Activated naive CD8-positive, alpha-beta T cell treated with anti-CD3 and anti-CD28 coated beads, Interleukin-2, amount 10 ng/mL, durations not matched to agents 7 days and 5 days (primary cell): ENCODE measurements around the gene ITIH5. TPM values are rescaled to one million over a fixed set of nuclear protein-coding genes. Genes with fewer than 3 reads are reported as not detected.

Source experiments
- ATAC-seq: fragments of 150-1000 bp; cut with Tn5 transposase; one replicate; pipeline ENCODE4 v1.10.0; 2021; ENCODE audit warnings: low read depth, moderate library complexity
- POLR2A ChIA-PET: fragments of 350-600 bp; sonication (Branson Sonifier 250); formaldehyde crosslinking; loops from one replicate; lab custom pipeline; 2021; ENCODE audit warnings: antibody characterized with exemption; lab: Charles Lee
- DNase-seq: peaks from one replicate; pipeline ENCODE4 v3.0.0; 2021
- H3K27ac Mint-ChIP-seq: one replicate; pipeline ENCODE4 v1.8.0; 2022; ENCODE audit warnings: mild to moderate bottlenecking, mixed read lengths
- H3K27me3 Mint-ChIP-seq: one replicate; pipeline ENCODE4 v1.8.0; 2022; ENCODE audit warnings: mild to moderate bottlenecking, moderate library complexity, mixed read lengths
- H3K36me3 Mint-ChIP-seq: one replicate; pipeline ENCODE4 v1.8.0; 2021; ENCODE audit warnings: mild to moderate bottlenecking, mixed read lengths
- H3K4me1 Mint-ChIP-seq: one replicate; pipeline ENCODE4 v1.8.0; 2021; ENCODE audit warnings: mixed read lengths
- H3K4me3 Mint-ChIP-seq: one replicate; pipeline ENCODE4 v1.8.0; 2022; ENCODE audit warnings: mild to moderate bottlenecking, moderate library complexity, mixed read lengths
- H3K9me3 Mint-ChIP-seq: one replicate; pipeline ENCODE4 v1.8.0; 2021; ENCODE audit warnings: mixed read lengths
- total RNA-seq, 2 experiments: library from RNA; stranded (reverse); gene quantifications; one replicate each; pipeline ENCODE4 v1.2.3, GENCODE V29; 2021

The ITIH5 gene
- total RNA-seq, 2 experiments from 2014 or later = not detected

- Mint-ChIP-seq H3K9me3 (peaks cover 2% of the 10 kb centered on the region), H3K27ac (no peak overlapping the region), H3K36me3 (peaks cover 2% of the 10 kb centered on the region), H3K4me1 (no peaks in the 10 kb centered on the region), H3K27me3 (peaks cover 4% of the 10 kb centered on the region), H3K4me3 (no peak overlapping the region)
- DNase-seq (no peak), ATAC-seq (no peak)
- POLR2A ChIA-PET = no interaction called here
These were observed 59.8 kb downstream of the ITIH5 start for GRCh38 chr10:7606951-7607404.

- no peaks in the 10 kb centered on the region for H3K27me3 Mint-ChIP-seq
These were observed 61.0 kb downstream of the ITIH5 start for GRCh38 chr10:7605565-7606295.

GRCh38 chr10:7601023-7601656, 65.6 kb downstream of the ITIH5 start:
- H3K36me3 Mint-ChIP-seq = peaks cover 5% of the 10 kb centered on the region
- peak overlapping the region; percentile 7 for H3K4me3 Mint-ChIP-seq
- peaks cover 5% of the 10 kb centered on the region for H3K27me3 Mint-ChIP-seq
- H3K4me1 Mint-ChIP-seq = peaks cover 19% of the 10 kb centered on the region
- POLR2A ChIA-PET = interaction anchor here (0.6 kb wide), 1 partner anchor 101 kb away, joined by 3 read pairs; no protein-coding TSS in a partner anchor
- H3K27ac Mint-ChIP-seq = no peak overlapping the region
- DNase-seq = no peak
- ATAC-seq = peak; percentile 50
- H3K9me3 Mint-ChIP-seq = peaks cover 3% of the 10 kb centered on the region

More at GRCh38 chr10:7605565-7606295, 61.0 kb downstream of the ITIH5 start:
- DNase-seq (no peak), ATAC-seq (no peak)
- Mint-ChIP-seq H3K27ac (no peak overlapping the region), H3K9me3 (peaks cover 2% of the 10 kb centered on the region), H3K4me1 (peaks cover 10% of the 10 kb centered on the region), H3K4me3 (no peak overlapping the region), H3K36me3 (peaks cover 2% of the 10 kb centered on the region)
- POLR2A ChIA-PET = no interaction called here

GRCh38 chr10:7598771-7599170, 68.0 kb downstream of the ITIH5 start:
- Mint-ChIP-seq H3K4me3 (no peak overlapping the region), H3K27ac (no peak overlapping the region), H3K36me3 (peaks cover 3% of the 10 kb centered on the region), H3K27me3 (peaks cover 8% of the 10 kb centered on the region), H3K4me1 (peaks cover 19% of the 10 kb centered on the region), H3K9me3 (peaks cover 1% of the 10 kb centered on the region)
- POLR2A ChIA-PET = no interaction called here
- ATAC-seq = no peak
- no peak for DNase-seq

GRCh38 chr10:7596356-7596755, 70.4 kb downstream of the ITIH5 start:
- ATAC-seq = no peak
- no peak overlapping the region for H3K4me3 Mint-ChIP-seq
- no peak for DNase-seq
- H3K9me3 Mint-ChIP-seq = peaks cover 1% of the 10 kb centered on the region
- H3K36me3 Mint-ChIP-seq = peaks cover 3% of the 10 kb centered on the region
- no peak overlapping the region for H3K27ac Mint-ChIP-seq
- POLR2A ChIA-PET = no interaction called here
- peaks cover 18% of the 10 kb centered on the region for H3K4me1 Mint-ChIP-seq
- peaks cover 8% of the 10 kb centered on the region for H3K27me3 Mint-ChIP-seq

- Mint-ChIP-seq H3K4me3 (no peak overlapping the region), H3K27ac (no peak overlapping the region), H3K9me3 (no peaks in the 10 kb centered on the region), H3K27me3 (peaks cover 5% of the 10 kb centered on the region), H3K4me1 (peaks cover 9% of the 10 kb centered on the region), H3K36me3 (no peaks in the 10 kb centered on the region)
- no peak for ATAC-seq
- POLR2A ChIA-PET = no interaction called here
- no peak for DNase-seq
These were observed 72.9 kb downstream of the ITIH5 start for GRCh38 chr10:7593905-7594304.

GRCh38 chr10:7593063-7593462, 73.7 kb downstream of the ITIH5 start:
- no peaks in the 10 kb centered on the region for H3K36me3 Mint-ChIP-seq

GRCh38 chr10:7592627-7593026, 74.1 kb downstream of the ITIH5 start:
- Mint-ChIP-seq H3K4me3 (no peak overlapping the region), H3K4me1 (peaks cover 9% of the 10 kb centered on the region), H3K36me3 (no peaks in the 10 kb centered on the region), H3K9me3 (no peaks in the 10 kb centered on the region), H3K27me3 (peaks cover 5% of the 10 kb centered on the region), H3K27ac (peak overlapping the region; percentile 35)
- ATAC-seq = no peak
- POLR2A ChIA-PET = no interaction called here
- DNase-seq = no peak

More at GRCh38 chr10:7593063-7593462, 73.7 kb downstream of the ITIH5 start:
- Mint-ChIP-seq H3K27ac (no peak overlapping the region), H3K4me3 (no peak overlapping the region), H3K9me3 (no peaks in the 10 kb centered on the region), H3K4me1 (peaks cover 9% of the 10 kb centered on the region), H3K27me3 (peaks cover 5% of the 10 kb centered on the region)
- no peak for ATAC-seq
- no peak for DNase-seq
- POLR2A ChIA-PET = no interaction called here

GRCh38 chr10:7590271-7590670, 76.5 kb downstream of the ITIH5 start:
- DNase-seq (no peak), ATAC-seq (no peak)
- Mint-ChIP-seq H3K4me1 (peaks cover 12% of the 10 kb centered on the region), H3K4me3 (no peak overlapping the region), H3K9me3 (no peaks in the 10 kb centered on the region), H3K27ac (no peak overlapping the region), H3K36me3 (no peaks in the 10 kb centered on the region), H3K27me3 (peaks cover 1% of the 10 kb centered on the region)
- POLR2A ChIA-PET = no interaction called here

- DNase-seq = no peak
- Mint-ChIP-seq H3K36me3 (no peaks in the 10 kb centered on the region), H3K4me1 (peaks cover 16% of the 10 kb centered on the region), H3K27ac (peak overlapping the region; percentile 34), H3K4me3 (no peak overlapping the region), H3K9me3 (no peaks in the 10 kb centered on the region), H3K27me3 (peaks cover 1% of the 10 kb centered on the region)
- POLR2A ChIA-PET = no interaction called here
- ATAC-seq = no peak
These were observed 77.0 kb downstream of the ITIH5 start for GRCh38 chr10:7589748-7590147.

- Mint-ChIP-seq H3K9me3 (no peaks in the 10 kb centered on the region), H3K4me1 (peaks cover 16% of the 10 kb centered on the region), H3K27ac (no peak overlapping the region), H3K27me3 (peaks cover 4% of the 10 kb centered on the region), H3K36me3 (no peaks in the 10 kb centered on the region), H3K4me3 (no peak overlapping the region)
- ATAC-seq (no peak), DNase-seq (no peak)
- POLR2A ChIA-PET = no interaction called here
These were observed 78.9 kb downstream of the ITIH5 start for GRCh38 chr10:7587865-7588188.

- Mint-ChIP-seq H3K36me3 (no peaks in the 10 kb centered on the region), H3K27ac (no peak overlapping the region), H3K4me1 (peaks cover 16% of the 10 kb centered on the region), H3K4me3 (no peak overlapping the region), H3K27me3 (peaks cover 4% of the 10 kb centered on the region), H3K9me3 (no peaks in the 10 kb centered on the region)
- ATAC-seq (no peak), DNase-seq (no peak)
- POLR2A ChIA-PET = no interaction called here
These were observed 79.5 kb downstream of the ITIH5 start for GRCh38 chr10:7587168-7587864.

GRCh38 chr10:7585228-7585627, 81.5 kb downstream of the ITIH5 start:
- Mint-ChIP-seq H3K27ac (no peak overlapping the region), H3K4me1 (peaks cover 10% of the 10 kb centered on the region), H3K27me3 (peaks cover 4% of the 10 kb centered on the region), H3K36me3 (no peaks in the 10 kb centered on the region), H3K9me3 (no peaks in the 10 kb centered on the region), H3K4me3 (no peak overlapping the region)
- POLR2A ChIA-PET = no interaction called here
- ATAC-seq = peak; percentile 67
- no peak for DNase-seq
